ENCODE measurements around the gene CTPS2.

GRCh38 chrX:16589211-16589610 lies 123.3 kb downstream of the CTPS2 start:
- TF ChIP-seq CTCF (IDR thresholded peaks at IDR 0.05): no peak
- TF ChIP-seq POLR2A (IDR thresholded peaks at IDR 0.05): no peak

All from thyroid gland (tissue), 4 donors.